ENCODE results near the gene DGCR2.

DNA sequence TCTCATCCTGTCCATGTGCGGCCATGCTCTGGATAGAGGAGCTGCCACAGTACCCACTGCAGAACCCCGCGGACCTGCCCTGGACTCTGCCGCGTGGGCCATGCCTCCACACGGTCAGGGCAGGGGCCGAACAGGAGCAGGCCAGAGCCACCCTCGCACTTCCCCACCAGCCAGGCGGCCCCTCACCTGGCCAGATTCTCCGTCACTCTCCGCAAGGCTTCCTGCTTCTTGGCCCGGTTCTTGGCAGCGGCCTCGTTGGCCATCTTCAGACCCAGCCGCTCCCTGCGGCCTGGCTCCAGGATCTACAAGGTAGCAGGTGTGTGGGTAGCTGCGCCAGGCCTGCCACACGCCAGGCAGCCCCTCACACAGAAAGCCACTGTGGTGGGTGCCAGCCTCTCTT is 12.7 kb upstream of the DGCR2 start:
- TF ChIP-seq POLR2A (IDR thresholded peaks at IDR 0.05): no peak
- TF ChIP-seq CTCF (IDR thresholded peaks at IDR 0.05): no peak
